Thyroid gland (tissue), 4 donors: Measurements from ENCODE around the gene HPF1.

ENCODE experiments used
- POLR2A ChIP-seq, 2 donors: fragments of 450-650 bp; IDR thresholded peaks; one replicate each; pipeline ENCODE4 v1.6.1; 2017; ENCODE audit warnings: antibody characterized with exemption in 2 of 2, mild to moderate bottlenecking in 2 of 2, moderate library complexity in 1 of 2
- TF ChIP-seq, protein P1 (sequence below), 6 experiments: fragments of 200-600 bp in 3 of 6; fragments of 450-650 bp in 3 of 6; sonication (generic) in 3 of 6; IDR thresholded peaks; one replicate each; pipeline ENCODE4 v1.5.1; 2016 to 2019; ENCODE audit warnings: antibody characterized with exemption in 6 of 6, mild to moderate bottlenecking in 2 of 6, inconsistent platforms in 1 of 6, moderate library complexity in 1 of 6

DNA sequence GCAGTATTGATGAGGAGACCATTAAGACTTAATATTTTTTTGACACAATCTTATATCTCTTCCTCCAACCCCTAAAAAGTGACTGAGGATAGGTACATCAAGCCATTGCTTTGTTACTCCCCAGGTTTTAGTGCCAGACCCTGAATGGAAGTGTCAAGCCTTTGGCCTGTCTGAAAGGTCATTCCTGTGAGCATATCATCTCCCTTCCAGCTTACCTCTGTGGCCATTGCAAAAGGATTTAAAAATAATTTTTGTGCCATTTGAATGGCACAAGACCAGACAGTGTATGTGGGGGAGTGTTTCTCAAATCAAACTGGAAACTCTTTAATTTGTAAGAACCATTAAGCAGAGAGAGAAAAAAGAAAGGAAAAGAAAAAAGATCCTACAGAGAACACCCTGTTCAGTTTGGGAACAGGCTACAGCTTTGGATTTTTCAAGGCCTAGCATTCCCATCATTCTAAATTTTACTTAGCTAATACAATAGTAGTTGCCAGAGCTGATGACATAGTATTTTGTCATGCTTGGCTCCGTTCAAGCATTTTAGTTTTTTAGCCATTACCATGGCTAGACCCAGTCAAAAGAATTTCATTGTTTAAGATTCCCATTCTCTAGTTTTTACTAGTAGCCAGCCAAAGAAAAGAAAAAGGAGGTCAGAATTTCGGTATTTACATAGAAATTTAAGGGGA lies 49.6 kb downstream of the HPF1 start:
- TF ChIP-seq POLR2A (IDR thresholded peaks at IDR 0.05) = no peak
- TF ChIP-seq, protein P1, sequence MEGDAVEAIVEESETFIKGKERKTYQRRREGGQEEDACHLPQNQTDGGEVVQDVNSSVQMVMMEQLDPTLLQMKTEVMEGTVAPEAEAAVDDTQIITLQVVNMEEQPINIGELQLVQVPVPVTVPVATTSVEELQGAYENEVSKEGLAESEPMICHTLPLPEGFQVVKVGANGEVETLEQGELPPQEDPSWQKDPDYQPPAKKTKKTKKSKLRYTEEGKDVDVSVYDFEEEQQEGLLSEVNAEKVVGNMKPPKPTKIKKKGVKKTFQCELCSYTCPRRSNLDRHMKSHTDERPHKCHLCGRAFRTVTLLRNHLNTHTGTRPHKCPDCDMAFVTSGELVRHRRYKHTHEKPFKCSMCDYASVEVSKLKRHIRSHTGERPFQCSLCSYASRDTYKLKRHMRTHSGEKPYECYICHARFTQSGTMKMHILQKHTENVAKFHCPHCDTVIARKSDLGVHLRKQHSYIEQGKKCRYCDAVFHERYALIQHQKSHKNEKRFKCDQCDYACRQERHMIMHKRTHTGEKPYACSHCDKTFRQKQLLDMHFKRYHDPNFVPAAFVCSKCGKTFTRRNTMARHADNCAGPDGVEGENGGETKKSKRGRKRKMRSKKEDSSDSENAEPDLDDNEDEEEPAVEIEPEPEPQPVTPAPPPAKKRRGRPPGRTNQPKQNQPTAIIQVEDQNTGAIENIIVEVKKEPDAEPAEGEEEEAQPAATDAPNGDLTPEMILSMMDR (IDR thresholded peaks at IDR 0.05) = no peak
